Measurements from ENCODE around the gene BACH2. TPM values are rescaled to one million over a fixed set of nuclear protein-coding genes. Genes with fewer than 3 reads are reported as not detected.

BACH2 gene
- total and polyA plus RNA-seq, 2 of the 8 experiments (the other 6 are each of a cell fraction or from before 2014, with no cell fraction given) = 1.9 to 5.9 TPM

- no peak overlapping the region for H2BK20ac ChIP-seq (ENCODE audit: low read length)
- no peak overlapping the region for H2AFZ ChIP-seq (ENCODE audit: low read length)
- FAIRE-seq (no peak), DNase-seq (ENCODE audit: low read depth in 1 of 2, low spot score in 2 of 2) (no peak)
- no peaks in the 10 kb centered on the region for H3K36me3 ChIP-seq (ENCODE audit: control insufficient read depth in 2 of 4, insufficient read depth in 4 of 4, low read length in 3 of 4)
- no peak overlapping the region for H3K23ac ChIP-seq (ENCODE audit: insufficient read length)
- H3K56ac ChIP-seq (replicated peaks; ENCODE audit: insufficient read length, low read depth, low read length) = no peak overlapping the region
- H3K18ac ChIP-seq (ENCODE audit: extremely low read depth, low read length) = no peak overlapping the region
- no peak overlapping the region for H3K9ac ChIP-seq (replicated peaks in 1 of 4; ENCODE audit: extremely low read depth in 1 of 4, low read depth in 3 of 4, low read length in 3 of 4)
- H4K5ac ChIP-seq (ENCODE audit: insufficient read length, low read depth, low read length) = no peak overlapping the region
- H3K79me1 ChIP-seq (ENCODE audit: low read depth, low read length) = no peaks in the 10 kb centered on the region
- H3K4me1 ChIP-seq (replicated peaks in 1 of 4; ENCODE audit: control insufficient read depth in 3 of 4, insufficient read depth in 4 of 4, low read length in 3 of 4) = peaks cover 0 to 2% (median 1%) of the 10 kb centered on the region in 4 experiments; a peak in 1 of 7 replicates
- no peaks in the 10 kb centered on the region for H3K9me3 ChIP-seq (ENCODE audit: insufficient read depth in 2 of 2, low read depth in 1 of 2, low read length in 1 of 2)
- no peak overlapping the region for H2BK12ac ChIP-seq (ENCODE audit: low read depth, low read length)
- H2BK120ac ChIP-seq (replicated peaks; ENCODE audit: low read depth, low read length) = no peak overlapping the region
- H4K20me1 ChIP-seq (replicated peaks in 1 of 2; ENCODE audit: control insufficient read depth in 1 of 2, insufficient read depth in 2 of 2, low read length in 2 of 2) = no peaks in the 10 kb centered on the region
- H3K4ac ChIP-seq (replicated peaks; ENCODE audit: insufficient read length, low read depth, low read length) = no peak overlapping the region
- no peaks in the 10 kb centered on the region for H3K27me3 ChIP-seq (replicated peaks in 1 of 4; ENCODE audit: control insufficient read depth in 3 of 4, extremely low read depth in 1 of 4, insufficient read depth in 3 of 4, low read length in 3 of 4)
- no peak overlapping the region for H3K14ac ChIP-seq (ENCODE audit: insufficient read length)
- no peaks in the 10 kb centered on the region for H3K23me2 ChIP-seq (ENCODE audit: low read depth, low read length)
- no peaks in the 10 kb centered on the region for H3K79me2 ChIP-seq (ENCODE audit: control insufficient read depth in 1 of 2, insufficient read depth in 2 of 2, low read length in 2 of 2)
- H3K4me2 ChIP-seq (ENCODE audit: insufficient read depth in 1 of 2, low read depth in 2 of 2, low read length in 2 of 2) = no peak overlapping the region
- H3K4me3 ChIP-seq (ENCODE audit: extremely low read depth in 1 of 4, insufficient read depth in 2 of 4, low read depth in 3 of 4, low read length in 4 of 4) = no peak overlapping the region
- H4K91ac ChIP-seq (replicated peaks; ENCODE audit: insufficient read length, low read length) = no peak overlapping the region
- no peak overlapping the region for H2BK5ac ChIP-seq (ENCODE audit: low read depth, low read length)
- H2AK5ac ChIP-seq (ENCODE audit: low read depth, low read length) = no peak overlapping the region
- H2BK15ac ChIP-seq (ENCODE audit: low read length) = no peak overlapping the region
- POLR2A ChIA-PET (ENCODE audit: partially characterized antibody) = no interaction called here
- H3K27ac ChIP-seq (ENCODE audit: low read depth, low read length) = no peak overlapping the region
- H4K8ac ChIP-seq (ENCODE audit: extremely low read depth, insufficient read depth, low read length) = no peak overlapping the region
- CTCF ChIA-PET (ENCODE audit: partially characterized antibody) = interaction anchor here (0.6 to 1.2 kb wide), 6 partner anchors 9 to 512 kb away, joined by 3 to 4 read pairs (median 3); no protein-coding TSS in a partner anchor
- TF ChIP-seq RFX5 (IDR thresholded peaks at IDR 0.05; ENCODE audit: borderline replicate concordance, low read depth, low read length) = no peak
- no peak for TF ChIP-seq EP300 (IDR thresholded peaks at IDR 0.05; ENCODE audit: borderline replicate concordance in 1 of 2, low read depth in 2 of 2, low read length in 2 of 2)
- no peak for TF ChIP-seq SUZ12 (IDR thresholded peaks at IDR 0.05; ENCODE audit: low read length)
- no peak for TF ChIP-seq SIRT6 (IDR thresholded peaks at IDR 0.05; ENCODE audit: low read length)
- no peak for TF ChIP-seq MAX (IDR thresholded peaks at IDR 0.05)
- TF ChIP-seq EZH2 (IDR thresholded peaks at IDR 0.05; ENCODE audit: low read depth, low read length, severe bottlenecking) = no peak
- no peak for TF ChIP-seq ASH2L (IDR thresholded peaks at IDR 0.05; ENCODE audit: low read length)
- TF ChIP-seq PHF8 (conservative IDR thresholded peaks at IDR 0.05; ENCODE audit: low read depth, low read length) = no peak
- no peak for TF ChIP-seq SIX5 (IDR thresholded peaks at IDR 0.05; ENCODE audit: low read depth, low read length)
- TF ChIP-seq JUND (IDR thresholded peaks at IDR 0.05; ENCODE audit: low read length) = no peak
- no peak for TF ChIP-seq POLR2A (IDR thresholded peaks at IDR 0.05; ENCODE audit: control extremely low read depth in 1 of 2, low read depth in 2 of 2, low read length in 2 of 2)
- TF ChIP-seq HDAC2 (IDR thresholded peaks at IDR 0.05; ENCODE audit: borderline replicate concordance in 1 of 2, low read depth in 2 of 2, low read length in 2 of 2) = no peak
- TF ChIP-seq SIN3A (conservative IDR thresholded peaks at IDR 0.05 in 1 of 2, IDR thresholded peaks at IDR 0.05 in 1 of 2; ENCODE audit: low read depth in 1 of 2, low read length in 2 of 2) = no peak
Measured at GRCh38 chr6:89980353-89980752, 316.3 kb downstream of the BACH2 start.
